GM18508 (cell line): ENCODE data around the gene PPDPF.
"Not testable (repeated sequence)": the region's sequence is repeated elsewhere in the genome, so short reads cannot be mapped to it uniquely, and the experiment has no call there.

Experiments
- ATAC-seq: cut with Tn5 transposase; IDR thresholded peaks from one replicate; pipeline ENCODE4 v1.9.1; 2021; ENCODE audit warnings: moderate number of reproducible peaks; ENCODE audit not compliant: insufficient read depth, unreplicated experiment

The PPDPF gene

GRCh38 chr20:63561624-63562396, 41.2 kb downstream of the PPDPF start:
- ATAC-seq = no peak

- ATAC-seq = no peak
Observed at GRCh38 chr20:63562461-63563224, 42.1 kb downstream of the PPDPF start.

- ATAC-seq = no peak
Observed at GRCh38 chr20:63563225-63563935, 42.8 kb downstream of the PPDPF start.

- ATAC-seq = no peak
Observed at GRCh38 chr20:63564036-63564810, 43.7 kb downstream of the PPDPF start.

- ATAC-seq = no peak
Observed at GRCh38 chr20:63565021-63565698, 44.6 kb downstream of the PPDPF start.

DNA sequence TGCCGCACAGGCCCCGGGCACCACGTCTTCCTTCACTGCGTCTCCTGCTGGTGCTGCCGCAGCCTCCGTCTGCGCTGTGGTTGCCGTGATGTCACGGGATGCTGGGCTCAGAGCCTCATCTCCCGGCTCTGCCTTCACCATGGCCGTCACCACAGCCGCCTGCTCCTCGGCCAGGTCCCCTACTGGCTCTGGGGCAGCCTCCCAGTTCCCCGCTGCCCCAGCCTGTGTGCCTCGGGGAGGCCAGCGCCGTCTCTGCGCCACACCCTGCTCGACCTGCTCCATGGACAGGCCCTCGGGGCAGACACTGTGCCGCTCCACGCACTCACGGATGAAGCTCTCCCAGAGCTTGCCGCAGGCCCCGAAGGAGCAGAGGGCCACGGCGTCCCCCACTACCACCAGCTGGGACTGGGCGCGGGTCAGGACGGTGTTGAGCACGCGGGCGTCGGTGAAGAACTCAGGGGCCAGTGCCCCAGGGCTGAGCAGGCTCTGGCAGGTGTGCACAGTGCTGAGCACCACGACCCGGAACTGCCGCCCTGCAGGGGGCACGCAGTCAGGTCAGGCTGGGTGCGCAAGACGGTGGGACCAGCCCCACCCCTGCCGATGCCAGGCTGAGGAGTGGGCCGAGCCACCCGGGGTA, 45.3 kb downstream of the PPDPF start:
- no peak for ATAC-seq

DNA sequence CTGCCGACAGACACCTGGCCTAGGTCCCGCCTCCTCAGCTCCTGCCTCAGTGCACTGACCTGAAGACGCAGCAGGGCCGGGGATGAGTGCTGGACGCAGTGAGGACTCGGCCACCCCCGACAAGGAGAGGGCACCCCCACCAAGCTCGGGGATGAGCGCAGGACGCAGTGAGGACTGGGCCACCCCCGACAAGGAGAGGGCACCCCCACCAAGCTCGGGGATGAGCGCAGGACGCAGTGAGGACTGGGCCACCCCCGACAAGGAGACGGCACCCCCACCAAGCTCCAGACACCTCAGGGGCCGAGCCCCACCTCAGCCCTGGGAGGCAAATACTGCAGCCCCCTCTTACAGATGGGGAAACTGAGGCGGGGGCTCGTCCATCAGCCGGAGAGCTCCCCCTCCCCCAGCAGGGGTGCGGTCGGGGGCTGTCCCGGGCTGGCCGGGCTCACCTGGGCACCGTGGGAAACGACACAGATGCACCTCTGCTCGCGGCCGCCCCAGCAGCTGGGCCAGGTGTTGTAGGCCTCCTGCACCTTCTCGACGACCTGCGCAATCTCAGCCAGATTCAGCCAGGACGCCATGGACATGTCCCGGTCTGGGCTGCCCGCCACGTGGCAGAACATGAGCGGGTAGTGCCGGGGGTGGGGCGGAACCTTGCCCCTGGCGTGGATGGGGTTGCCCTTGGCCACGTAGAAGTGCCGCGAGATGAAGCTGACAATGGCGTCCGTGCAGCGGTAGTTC, 46.0 kb downstream of the PPDPF start:
- no peak for ATAC-seq

DNA sequence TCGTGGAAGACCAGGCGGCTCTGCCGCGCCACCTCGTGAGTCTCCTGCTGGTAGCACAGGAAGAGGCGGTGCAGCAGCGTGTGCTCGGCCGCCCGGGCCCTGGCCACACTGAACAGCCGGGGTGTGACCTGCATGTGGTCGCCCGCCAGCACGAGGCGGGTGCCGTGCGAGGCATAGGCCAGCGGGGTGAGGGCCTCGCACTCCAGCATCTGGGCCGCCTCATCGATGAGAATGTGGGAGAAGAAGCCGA, 46.5 kb downstream of the PPDPF start:
- ATAC-seq = no peak

DNA sequence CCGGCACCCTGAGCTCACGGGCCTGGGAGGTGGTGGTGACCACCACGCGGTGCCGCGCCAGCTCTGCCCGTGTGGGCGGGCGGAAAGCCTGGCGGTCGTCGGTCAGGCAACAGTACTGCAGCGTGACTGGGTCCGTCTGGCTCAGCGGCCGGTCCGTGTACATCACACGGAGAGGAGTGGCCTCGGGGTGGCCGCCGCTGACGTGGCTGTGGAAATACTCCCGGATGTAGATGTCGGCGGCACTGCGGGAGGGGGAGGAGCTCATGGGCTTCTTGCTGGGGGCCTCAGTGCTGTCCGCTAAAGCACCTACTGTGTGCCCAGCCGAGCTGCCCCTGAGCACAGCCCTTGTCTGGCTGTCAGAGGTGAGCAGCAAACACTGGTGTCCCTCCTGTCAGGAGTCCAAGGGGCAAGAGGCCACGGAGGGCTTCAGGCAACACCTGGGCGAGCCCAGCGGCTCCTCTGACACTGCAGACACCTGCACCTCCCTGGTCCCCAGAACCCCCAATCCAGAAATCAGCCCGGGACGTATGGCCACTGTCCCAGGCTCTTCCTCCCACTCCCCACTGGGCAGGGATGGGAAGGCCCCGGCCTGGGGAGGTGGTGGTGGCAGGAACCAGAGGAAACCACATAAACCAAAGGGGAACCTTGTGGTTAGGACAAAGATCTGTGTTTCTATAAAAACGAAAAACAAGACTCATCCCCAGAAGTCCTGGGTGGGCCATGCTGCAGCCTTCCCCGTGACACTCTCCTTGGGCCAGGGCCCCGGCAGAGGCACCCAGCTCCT, 47.0 kb downstream of the PPDPF start:
- no peak for ATAC-seq

DNA sequence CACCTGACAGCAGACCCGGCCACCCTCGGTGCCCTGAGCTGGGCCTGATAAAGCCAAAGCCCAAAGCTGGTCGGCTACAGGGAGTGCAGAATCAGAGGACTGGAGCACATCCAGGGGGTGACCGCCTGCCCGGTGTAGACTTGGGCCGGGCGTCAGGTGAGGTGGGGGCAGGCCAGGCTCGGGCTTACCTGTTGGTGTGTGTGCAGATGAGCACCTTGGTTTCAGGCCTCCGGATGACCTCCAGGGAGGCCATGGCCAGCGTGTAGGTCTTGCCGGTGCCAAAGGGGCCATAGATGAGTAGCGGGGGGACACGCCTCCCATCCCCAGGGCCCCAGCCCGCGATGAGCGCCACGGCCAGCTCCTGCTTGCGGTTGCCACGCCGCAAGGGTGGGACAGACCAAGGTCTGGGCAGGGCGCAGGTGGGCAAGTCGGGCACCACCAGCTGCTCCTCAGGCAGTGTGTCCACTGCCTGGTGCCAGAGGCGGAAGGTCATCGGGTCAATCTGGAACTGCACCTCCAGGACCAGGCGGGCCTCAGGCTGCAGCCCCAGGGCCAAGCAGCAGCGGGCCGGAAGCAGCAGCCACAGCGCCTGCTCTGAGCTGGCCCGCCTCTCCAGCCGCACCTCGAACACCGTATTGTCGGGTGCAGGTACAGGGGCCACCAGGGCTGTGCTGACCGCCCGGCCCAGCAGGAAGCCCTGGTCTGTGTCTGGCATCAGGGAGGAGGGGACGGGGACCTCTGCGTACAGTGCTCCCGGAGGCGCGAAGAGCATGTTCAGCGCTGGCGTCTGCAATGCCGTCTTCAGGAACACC, 47.8 kb downstream of the PPDPF start:
- no peak for ATAC-seq

DNA sequence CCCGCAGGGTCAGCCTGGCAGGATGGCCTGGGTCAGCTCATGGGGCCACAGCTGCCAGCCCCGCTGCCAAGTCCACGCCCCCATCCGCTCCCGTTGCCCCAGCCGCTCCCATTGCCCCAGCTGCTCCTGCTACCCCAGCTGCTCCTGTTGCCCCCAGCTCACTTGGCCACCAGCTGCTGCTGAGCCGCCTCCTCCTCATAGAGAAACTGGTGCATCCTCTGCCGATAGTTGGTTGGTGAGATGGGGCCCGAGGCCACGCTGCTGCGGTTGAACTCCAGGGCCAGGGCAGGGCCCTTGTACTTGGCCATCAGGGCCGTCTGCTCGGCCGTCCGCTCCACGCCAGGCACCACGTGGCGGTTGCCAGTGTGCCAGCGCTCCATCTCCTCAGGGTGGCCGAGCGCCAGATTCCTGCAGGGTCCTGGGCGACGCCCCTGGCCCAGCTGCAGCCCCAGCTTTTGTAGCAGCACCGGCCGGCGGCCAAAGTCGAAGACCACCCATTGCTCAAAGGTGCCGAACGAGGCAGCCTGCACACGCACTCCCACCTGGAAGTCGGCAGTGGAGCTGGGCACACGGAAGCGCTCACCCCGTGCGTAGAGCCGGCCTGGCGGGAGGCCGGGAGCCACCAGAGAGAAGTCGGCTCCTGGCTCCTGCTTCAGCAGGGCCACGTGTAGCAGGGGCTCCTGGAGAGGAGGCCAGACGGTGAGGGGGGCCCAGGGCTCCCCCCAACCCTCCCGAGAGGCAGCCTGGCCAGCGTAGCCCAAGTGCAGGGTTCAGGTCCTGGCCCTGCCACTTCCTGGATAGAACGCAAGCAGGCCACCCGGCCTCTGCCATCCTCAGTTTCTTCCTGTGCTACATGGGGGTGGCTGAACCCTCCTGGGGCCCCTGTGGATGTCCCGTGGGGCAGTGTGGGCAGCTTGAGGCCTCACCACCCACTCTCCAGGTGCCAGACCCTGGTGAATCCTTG, 48.7 kb downstream of the PPDPF start:
- ATAC-seq = no peak

- no peak for ATAC-seq
Observed at GRCh38 chr20:63570281-63571086, 49.9 kb downstream of the PPDPF start.

GRCh38 chr20:63571087-63571478, 50.5 kb downstream of the PPDPF start:
- ATAC-seq = not testable (repeated sequence)
